Measurements from ENCODE around the gene SBNO2. TPM values are rescaled to one million over a fixed set of nuclear protein-coding genes. Genes with fewer than 3 reads are reported as not detected.

SBNO2 gene
- total RNA-seq, 1 experiment from 2014 or later: 17.4 TPM

- DNase-seq (ENCODE audit: low read depth): no peak
Observed at GRCh38 chr19:1154731-1155351, 19.2 kb downstream of the SBNO2 start.

- no peak for DNase-seq (ENCODE audit: low read depth)
Observed at GRCh38 chr19:1153891-1154730, 20.0 kb downstream of the SBNO2 start.

GRCh38 chr19:1151917-1152587 is 22.0 kb downstream of the SBNO2 start:
- no peak for DNase-seq (ENCODE audit: low read depth)

- DNase-seq (ENCODE audit: low read depth): no peak
Observed at GRCh38 chr19:1151037-1151724, 22.9 kb downstream of the SBNO2 start.

- no peak for DNase-seq (ENCODE audit: low read depth)
Observed at GRCh38 chr19:1150333-1151036, 23.6 kb downstream of the SBNO2 start.

- DNase-seq (ENCODE audit: low read depth): no peak
Observed at GRCh38 chr19:1149259-1150045, 24.6 kb downstream of the SBNO2 start.

GRCh38 chr19:1147934-1148549 is 26.0 kb downstream of the SBNO2 start:
- no peak for DNase-seq (ENCODE audit: low read depth)

GRCh38 chr19:1146858-1147780 is 26.9 kb downstream of the SBNO2 start:
- no peak for DNase-seq (ENCODE audit: low read depth)

- DNase-seq (ENCODE audit: low read depth): no peak
Observed at GRCh38 chr19:1146412-1146699, 27.7 kb downstream of the SBNO2 start.

- DNase-seq (ENCODE audit: low read depth): no peak
Observed at GRCh38 chr19:1145635-1146411, 28.2 kb downstream of the SBNO2 start.

GRCh38 chr19:1144741-1145140 is 29.3 kb downstream of the SBNO2 start:
- no peak for DNase-seq (ENCODE audit: low read depth)

GRCh38 chr19:1143828-1144399 is 30.2 kb downstream of the SBNO2 start:
- DNase-seq (ENCODE audit: low read depth): no peak

- DNase-seq (ENCODE audit: low read depth): no peak
Observed at GRCh38 chr19:1141944-1142343, 32.1 kb downstream of the SBNO2 start.

GRCh38 chr19:1140272-1141027 is 33.6 kb downstream of the SBNO2 start:
- DNase-seq (ENCODE audit: low read depth): no peak

GRCh38 chr19:1139126-1139525 is 34.9 kb downstream of the SBNO2 start:
- DNase-seq (ENCODE audit: low read depth): no peak

GRCh38 chr19:1138121-1138520 is 35.9 kb downstream of the SBNO2 start:
- no peak for DNase-seq (ENCODE audit: low read depth)

- no peak for DNase-seq (ENCODE audit: low read depth)
Observed at GRCh38 chr19:1136621-1137317, 37.3 kb downstream of the SBNO2 start.
